ENCODE results near the gene MRPS25. TPM values are rescaled to one million over a fixed set of nuclear protein-coding genes. Genes with fewer than 3 reads are reported as not detected.

Gene MRPS25
- total and polyA plus RNA-seq, 11 donors: 80.9 to 173 (median 95.2) TPM

GRCh38 chr3:15063656-15064286 lies 1.3 kb downstream of the MRPS25 start:
- WGBS, 4 donors: 81 to 84% (median 82%) methylated on average over 13 of the region's 13 CpGs
- peak overlapping the region in 9 of 12 donors; percentile 11 to 93 (median 91) for H3K27ac ChIP-seq
- no peak for TF ChIP-seq CTCF (IDR thresholded peaks at IDR 0.05)
- no peak for TF ChIP-seq POLR2A (IDR thresholded peaks at IDR 0.05)
- H3K4me3 ChIP-seq: peak overlapping the region; percentile 69 to 97 (median 84)
- H3K4me1 ChIP-seq: peaks cover 0 to 24% (median 15%) of the 10 kb centered on the region in 12 donors
- ATAC-seq: peak in 3 of 4 donors; percentile 4 to 27 (median 7)
- H3K9me3 ChIP-seq: no peaks in the 10 kb centered on the region
- intact Hi-C loops (cut with DNase I): loop anchor here in 1 of 10 donors (10.0 kb wide), 1 partner anchor 139 kb away; no protein-coding TSS in a partner anchor
- no peaks in the 10 kb centered on the region for H3K27me3 ChIP-seq
- peaks cover 0 to 16% (median 7%) of the 10 kb centered on the region in 9 donors for H3K36me3 ChIP-seq
- DNase-seq: no peak

GRCh38 chr3:15063238-15063637 lies 1.9 kb downstream of the MRPS25 start:
- H3K27me3 ChIP-seq: no peaks in the 10 kb centered on the region
- 60 to 75% (median 69%) methylated on average over 4 of the region's 4 CpGs for WGBS, 4 donors
- no peak for TF ChIP-seq POLR2A (IDR thresholded peaks at IDR 0.05)
- no peak for TF ChIP-seq CTCF (IDR thresholded peaks at IDR 0.05)
- DNase-seq: peak in 1 of 5 donors; percentile 37
- peak overlapping the region in 11 of 12 donors; percentile 8 to 93 (median 59) for H3K27ac ChIP-seq
- peak overlapping the region in 8 of 12 donors; percentile 69 to 90 (median 76) for H3K4me3 ChIP-seq
- intact Hi-C loops (cut with DNase I): loop anchor here in 1 of 10 donors (10.0 kb wide), 1 partner anchor 138 kb away; no protein-coding TSS in a partner anchor
- peak in 3 of 4 donors; percentile 9 to 66 (median 60) for ATAC-seq
- peaks cover 0 to 22% (median 12%) of the 10 kb centered on the region in 9 donors for H3K36me3 ChIP-seq
- no peaks in the 10 kb centered on the region for H3K9me3 ChIP-seq
- peaks cover 0 to 24% (median 15%) of the 10 kb centered on the region in 12 donors for H3K4me1 ChIP-seq

- DNase-seq: no peak
- TF ChIP-seq POLR2A (IDR thresholded peaks at IDR 0.05) (no peak), CTCF (IDR thresholded peaks at IDR 0.05) (no peak)
- Histone ChIP-seq H3K4me1 (peaks cover 0 to 21% (median 14%) of the 10 kb centered on the region in 12 donors), H3K27me3 (no peaks in the 10 kb centered on the region), H3K9me3 (no peaks in the 10 kb centered on the region), H3K4me3 (no peak overlapping the region), H3K36me3 (peaks cover 0 to 42% (median 32%) of the 10 kb centered on the region in 9 donors), H3K27ac (no peak overlapping the region)
- no peak for ATAC-seq
- intact Hi-C loops (cut with DNase I): loop anchor here in 1 of 10 donors (10.0 kb wide), 1 partner anchor 135 kb away; no protein-coding TSS in a partner anchor
- 81 to 90% (median 87%) methylated on average over 3 of the region's 3 CpGs for WGBS, 4 donors
Observed at GRCh38 chr3:15060029-15060428, 5.1 kb downstream of the MRPS25 start.

GRCh38 chr3:15056676-15057404 lies 8.3 kb downstream of the MRPS25 start:
- peak in 2 of 4 donors; percentile 10 to 16 for ATAC-seq
- WGBS, 4 donors: 90 to 96% (median 93%) methylated on average over 16 to 19 of the region's 19 CpGs
- TF ChIP-seq POLR2A (IDR thresholded peaks at IDR 0.05) (no peak), CTCF (IDR thresholded peaks at IDR 0.05) (no peak)
- peaks cover 0 to 6% (median 0%) of the 10 kb centered on the region in 12 donors for H3K9me3 ChIP-seq
- no peak overlapping the region for H3K27ac ChIP-seq
- intact Hi-C loops (cut with DNase I): loop anchor here in 1 of 10 donors (10.0 kb wide), 1 partner anchor 122 kb away; no protein-coding TSS in a partner anchor
- peaks cover 0 to 61% (median 45%) of the 10 kb centered on the region in 9 donors for H3K36me3 ChIP-seq
- no peak for DNase-seq
- no peaks in the 10 kb centered on the region for H3K27me3 ChIP-seq
- H3K4me1 ChIP-seq: peaks cover 0 to 16% (median 0%) of the 10 kb centered on the region in 12 donors
- H3K4me3 ChIP-seq: no peak overlapping the region
